GM19324 (cell line): ENCODE measurements around the gene GRM7.

Source experiments
- ATAC-seq: cut with Tn5 transposase; IDR thresholded peaks from one replicate; pipeline ENCODE4 v1.9.1; 2021; ENCODE audit warnings: mild to moderate bottlenecking, moderate library complexity; ENCODE audit not compliant: unreplicated experiment, low FRiP score

Gene GRM7

GRCh38 chr3:7621651-7622050 is 760.7 kb downstream of the GRM7 start:
- ATAC-seq = no peak

GRCh38 chr3:7625021-7625420 is 764.1 kb downstream of the GRM7 start:
- ATAC-seq = no peak

- ATAC-seq = no peak
Observed at GRCh38 chr3:7630351-7630911, 769.5 kb downstream of the GRM7 start.

- ATAC-seq = no peak
Observed at GRCh38 chr3:7630925-7631324, 770.0 kb downstream of the GRM7 start.

GRCh38 chr3:7632305-7632704 is 771.4 kb downstream of the GRM7 start:
- ATAC-seq = no peak

- ATAC-seq = no peak
Observed at GRCh38 chr3:7637694-7638093, 776.8 kb downstream of the GRM7 start.

- no peak for ATAC-seq
Observed at GRCh38 chr3:7638103-7638502, 777.2 kb downstream of the GRM7 start.

- no peak for ATAC-seq
Observed at GRCh38 chr3:7640787-7641186, 779.9 kb downstream of the GRM7 start.

- ATAC-seq = no peak
Observed at GRCh38 chr3:7646851-7647250, 785.9 kb downstream of the GRM7 start.

- ATAC-seq = no peak
Observed at GRCh38 chr3:7650466-7650865, 789.6 kb downstream of the GRM7 start.

- ATAC-seq = no peak
Observed at GRCh38 chr3:7651274-7651673, 790.4 kb downstream of the GRM7 start.

GRCh38 chr3:7657214-7658112 is 796.5 kb downstream of the GRM7 start:
- no peak for ATAC-seq

- no peak for ATAC-seq
Observed at GRCh38 chr3:7658294-7658693, 797.4 kb downstream of the GRM7 start.

GRCh38 chr3:7659079-7659478 is 798.2 kb downstream of the GRM7 start:
- ATAC-seq = no peak

GRCh38 chr3:7663771-7664170 is 802.9 kb downstream of the GRM7 start:
- no peak for ATAC-seq

- ATAC-seq = no peak
Observed at GRCh38 chr3:7667774-7668173, 806.9 kb downstream of the GRM7 start.

- ATAC-seq = no peak
Observed at GRCh38 chr3:7669641-7670040, 808.7 kb downstream of the GRM7 start.

- no peak for ATAC-seq
Observed at GRCh38 chr3:7678521-7678920, 817.6 kb downstream of the GRM7 start.

GRCh38 chr3:7682822-7683229 is 821.9 kb downstream of the GRM7 start:
- ATAC-seq = no peak

- no peak for ATAC-seq
Observed at GRCh38 chr3:7683426-7683825, 822.5 kb downstream of the GRM7 start.

GRCh38 chr3:7684182-7684715 is 823.3 kb downstream of the GRM7 start:
- no peak for ATAC-seq
